ENCODE measurements around the gene HDGFL3.

The HDGFL3 gene

DNA sequence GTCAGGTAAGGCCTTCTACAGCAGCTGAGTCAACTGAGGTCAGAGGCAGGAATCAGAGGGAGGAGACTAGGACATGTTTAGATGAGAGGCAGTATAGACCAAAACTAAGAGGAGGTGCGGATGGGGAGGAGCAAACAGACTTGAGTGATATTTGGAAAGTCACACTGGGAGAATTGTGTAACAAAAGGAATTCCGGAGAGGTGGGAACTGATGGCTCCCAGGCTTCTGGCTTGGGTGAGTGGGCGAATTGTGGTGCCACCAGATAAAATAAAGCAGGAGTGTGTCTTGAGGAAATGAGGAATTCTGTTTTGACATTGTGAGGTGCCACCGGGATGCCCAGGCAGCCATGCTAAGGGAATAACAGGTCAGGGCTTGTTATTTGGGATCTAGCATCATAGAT lies 103.5 kb downstream of the HDGFL3 start (continued):
- TF ChIP-seq REST (tag by site-specific recombination; IDR thresholded peaks at IDR 0.05): no peak
- no peak for TF ChIP-seq ZBTB11 (tag by site-specific recombination; conservative IDR thresholded peaks at IDR 0.05; ENCODE audit: low read depth)
- TF ChIP-seq, protein P1, sequence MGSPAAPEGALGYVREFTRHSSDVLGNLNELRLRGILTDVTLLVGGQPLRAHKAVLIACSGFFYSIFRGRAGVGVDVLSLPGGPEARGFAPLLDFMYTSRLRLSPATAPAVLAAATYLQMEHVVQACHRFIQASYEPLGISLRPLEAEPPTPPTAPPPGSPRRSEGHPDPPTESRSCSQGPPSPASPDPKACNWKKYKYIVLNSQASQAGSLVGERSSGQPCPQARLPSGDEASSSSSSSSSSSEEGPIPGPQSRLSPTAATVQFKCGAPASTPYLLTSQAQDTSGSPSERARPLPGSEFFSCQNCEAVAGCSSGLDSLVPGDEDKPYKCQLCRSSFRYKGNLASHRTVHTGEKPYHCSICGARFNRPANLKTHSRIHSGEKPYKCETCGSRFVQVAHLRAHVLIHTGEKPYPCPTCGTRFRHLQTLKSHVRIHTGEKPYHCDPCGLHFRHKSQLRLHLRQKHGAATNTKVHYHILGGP (tag by site-specific recombination; IDR thresholded peaks at IDR 0.05): no peak
- TF ChIP-seq ZNF585B (tag by site-specific recombination; IDR thresholded peaks at IDR 0.05): no peak
- TF ChIP-seq ZNF274 (IDR thresholded peaks at IDR 0.05; ENCODE audit: low read length): no peak
- no peak for TF ChIP-seq ZNF274 (tag by site-specific recombination; IDR thresholded peaks at IDR 0.05; ENCODE audit: borderline replicate concordance)
- no peak for TF ChIP-seq ZNF132 (tag by site-specific recombination; IDR thresholded peaks at IDR 0.05; ENCODE audit: borderline replicate concordance)
- TF ChIP-seq, protein P2, sequence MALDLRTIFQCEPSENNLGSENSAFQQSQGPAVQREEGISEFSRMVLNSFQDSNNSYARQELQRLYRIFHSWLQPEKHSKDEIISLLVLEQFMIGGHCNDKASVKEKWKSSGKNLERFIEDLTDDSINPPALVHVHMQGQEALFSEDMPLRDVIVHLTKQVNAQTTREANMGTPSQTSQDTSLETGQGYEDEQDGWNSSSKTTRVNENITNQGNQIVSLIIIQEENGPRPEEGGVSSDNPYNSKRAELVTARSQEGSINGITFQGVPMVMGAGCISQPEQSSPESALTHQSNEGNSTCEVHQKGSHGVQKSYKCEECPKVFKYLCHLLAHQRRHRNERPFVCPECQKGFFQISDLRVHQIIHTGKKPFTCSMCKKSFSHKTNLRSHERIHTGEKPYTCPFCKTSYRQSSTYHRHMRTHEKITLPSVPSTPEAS (tag by site-specific recombination; IDR thresholded peaks at IDR 0.05): no peak
- no peak for TF ChIP-seq GLI4 (tag by site-specific recombination; IDR thresholded peaks at IDR 0.05)
- TF ChIP-seq KLF8 (tag by site-specific recombination; IDR thresholded peaks at IDR 0.05): no peak
- TF ChIP-seq ZBTB8A (tag by site-specific recombination; IDR thresholded peaks at IDR 0.05): no peak
- TF ChIP-seq PRDM1 (tag by site-specific recombination; IDR thresholded peaks at IDR 0.05): no peak

DNA sequence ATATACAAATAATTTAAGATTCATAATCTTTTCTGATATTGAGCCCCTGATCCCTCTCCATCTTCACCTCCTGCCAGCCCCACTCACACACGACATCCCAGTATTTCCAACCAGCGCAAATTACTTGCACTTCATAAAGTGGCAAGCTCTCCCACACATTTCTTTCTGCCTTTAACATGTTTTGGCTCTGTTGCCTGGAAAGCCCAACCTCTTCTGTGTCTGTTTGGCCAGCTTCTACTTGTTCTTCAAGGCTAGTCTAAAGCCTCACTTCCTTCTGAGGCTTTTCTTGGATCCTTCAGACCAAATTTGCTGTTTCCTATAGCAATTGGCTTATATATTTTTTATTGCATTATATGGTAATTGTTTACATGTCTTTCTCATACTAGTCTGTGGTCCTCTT lies 105.3 kb downstream of the HDGFL3 start:
- no peaks in the 10 kb centered on the region for H3K4me1 ChIP-seq (ENCODE audit: control insufficient read depth, insufficient read depth, low read length)
- H3K27ac ChIP-seq (ENCODE audit: extremely low read depth, low read depth, low read length): no peak overlapping the region
- ChIA-PET CTCF (interaction anchor here (0.6 kb wide), 1 partner anchor 1015 kb away, joined by 3 read pairs; no protein-coding TSS in a partner anchor), POLR2A (no interaction called here)
- TF ChIP-seq KLF8 (tag by site-specific recombination; IDR thresholded peaks at IDR 0.05) (no peak), ZNF362 (tag by site-specific recombination; IDR thresholded peaks at IDR 0.05) (no peak), ZNF473 (tag by site-specific recombination; IDR thresholded peaks at IDR 0.05) (no peak), ZNF707 (tag by site-specific recombination; IDR thresholded peaks at IDR 0.05) (no peak), ZNF449 (tag by site-specific recombination; IDR thresholded peaks at IDR 0.05) (peak; percentile 71), OSR2 (tag by site-specific recombination; IDR thresholded peaks at IDR 0.05) (no peak)
- H3K36me3 ChIP-seq (ENCODE audit: control insufficient read depth in 2 of 2, insufficient read depth in 1 of 2, low read length in 2 of 2): no peaks in the 10 kb centered on the region
- no peak overlapping the region for H3K4me3 ChIP-seq (ENCODE audit: low read depth, low read length)
- no peaks in the 10 kb centered on the region for H3K9me3 ChIP-seq (ENCODE audit: control insufficient read depth, insufficient read depth, low read depth, low read length)
